Measurements from ENCODE around the gene SUGCT.

SUGCT gene

DNA sequence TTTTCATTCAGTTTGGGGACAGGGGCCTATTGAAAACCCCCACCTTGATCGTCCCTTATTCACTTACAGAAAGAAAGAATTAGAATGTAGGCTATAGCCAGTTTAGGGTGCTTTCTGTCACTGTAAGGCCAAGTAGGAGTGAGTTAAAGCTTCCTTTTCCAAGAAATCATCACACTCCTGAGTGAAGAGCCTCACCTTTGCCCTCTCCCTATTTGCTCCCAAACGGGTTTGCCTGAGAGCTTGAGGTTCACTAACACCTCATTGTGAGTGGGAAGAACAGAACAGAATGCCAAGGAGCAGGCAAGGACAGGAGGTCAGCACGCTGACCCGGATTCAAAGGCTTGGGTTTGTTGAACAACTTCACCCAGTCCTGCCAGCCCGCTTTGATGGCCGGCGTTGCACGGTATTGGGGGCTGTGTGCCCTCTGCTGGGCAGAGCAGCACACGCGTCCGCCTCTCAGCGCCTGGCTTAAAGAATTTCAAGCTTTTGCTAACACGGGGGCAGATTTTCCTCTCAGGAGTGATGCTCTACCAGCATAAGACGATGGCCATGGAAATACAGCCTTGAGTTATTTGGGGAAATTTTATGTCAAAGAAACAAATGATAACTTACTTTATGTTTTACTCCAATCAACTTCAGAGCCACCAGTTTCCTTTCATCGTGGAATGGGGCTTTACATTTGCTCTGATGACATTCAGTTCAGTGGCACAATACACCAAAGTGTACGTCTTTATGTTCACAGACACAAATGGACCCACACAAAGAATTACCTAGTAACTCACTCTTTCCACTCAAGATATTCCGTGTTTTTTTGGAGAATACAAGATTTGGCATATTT, 470.0 kb downstream of the SUGCT start:
- DNase-seq (ENCODE audit: low read depth): peak; percentile 19
- TF ChIP-seq, protein P1, sequence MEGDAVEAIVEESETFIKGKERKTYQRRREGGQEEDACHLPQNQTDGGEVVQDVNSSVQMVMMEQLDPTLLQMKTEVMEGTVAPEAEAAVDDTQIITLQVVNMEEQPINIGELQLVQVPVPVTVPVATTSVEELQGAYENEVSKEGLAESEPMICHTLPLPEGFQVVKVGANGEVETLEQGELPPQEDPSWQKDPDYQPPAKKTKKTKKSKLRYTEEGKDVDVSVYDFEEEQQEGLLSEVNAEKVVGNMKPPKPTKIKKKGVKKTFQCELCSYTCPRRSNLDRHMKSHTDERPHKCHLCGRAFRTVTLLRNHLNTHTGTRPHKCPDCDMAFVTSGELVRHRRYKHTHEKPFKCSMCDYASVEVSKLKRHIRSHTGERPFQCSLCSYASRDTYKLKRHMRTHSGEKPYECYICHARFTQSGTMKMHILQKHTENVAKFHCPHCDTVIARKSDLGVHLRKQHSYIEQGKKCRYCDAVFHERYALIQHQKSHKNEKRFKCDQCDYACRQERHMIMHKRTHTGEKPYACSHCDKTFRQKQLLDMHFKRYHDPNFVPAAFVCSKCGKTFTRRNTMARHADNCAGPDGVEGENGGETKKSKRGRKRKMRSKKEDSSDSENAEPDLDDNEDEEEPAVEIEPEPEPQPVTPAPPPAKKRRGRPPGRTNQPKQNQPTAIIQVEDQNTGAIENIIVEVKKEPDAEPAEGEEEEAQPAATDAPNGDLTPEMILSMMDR (conservative IDR thresholded peaks at IDR 0.05; ENCODE audit: low read depth, low read length): peak; percentile 89
- no peak overlapping the region for H3K4me3 ChIP-seq (ENCODE audit: low read length)

DNA sequence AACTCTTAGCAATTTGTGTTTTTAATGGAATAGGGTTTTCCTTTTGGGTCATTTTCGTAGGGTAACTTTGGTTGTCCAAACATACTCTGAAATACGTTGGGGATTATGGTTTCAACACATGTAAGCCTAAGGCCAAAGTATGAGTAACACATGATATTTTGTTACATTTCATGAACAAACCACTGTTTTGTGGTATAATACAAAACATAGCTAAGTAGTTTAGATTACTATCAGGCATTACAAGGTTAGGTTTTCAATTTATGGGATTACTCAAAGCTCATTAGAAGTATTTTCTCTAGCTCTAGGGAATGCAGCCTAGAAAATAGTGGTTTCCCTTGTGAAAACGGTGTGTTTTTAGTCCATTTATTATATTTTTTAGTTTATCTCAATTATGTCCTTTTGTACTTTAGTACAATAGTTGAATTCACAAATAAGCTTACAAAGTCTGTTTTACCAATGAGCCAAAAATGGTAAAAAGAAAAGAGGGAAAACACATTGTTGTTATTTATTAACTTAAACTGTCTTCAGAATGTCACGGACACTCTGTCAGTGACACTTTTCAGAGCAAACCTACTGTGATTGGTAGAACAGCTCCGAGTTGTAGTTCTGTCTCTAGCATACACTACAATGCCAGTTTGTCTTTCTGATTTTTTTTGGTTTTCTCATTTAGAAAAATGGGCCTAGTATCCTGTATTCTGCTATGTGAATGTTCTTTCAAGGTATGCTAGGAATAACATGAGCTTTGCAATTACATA, 473.7 kb downstream of the SUGCT start:
- no peak overlapping the region for H3K4me3 ChIP-seq (ENCODE audit: low read length)
- TF ChIP-seq, protein P1 (conservative IDR thresholded peaks at IDR 0.05; ENCODE audit: low read depth, low read length): no peak
- DNase-seq (ENCODE audit: low read depth): peak; percentile 58

DNA sequence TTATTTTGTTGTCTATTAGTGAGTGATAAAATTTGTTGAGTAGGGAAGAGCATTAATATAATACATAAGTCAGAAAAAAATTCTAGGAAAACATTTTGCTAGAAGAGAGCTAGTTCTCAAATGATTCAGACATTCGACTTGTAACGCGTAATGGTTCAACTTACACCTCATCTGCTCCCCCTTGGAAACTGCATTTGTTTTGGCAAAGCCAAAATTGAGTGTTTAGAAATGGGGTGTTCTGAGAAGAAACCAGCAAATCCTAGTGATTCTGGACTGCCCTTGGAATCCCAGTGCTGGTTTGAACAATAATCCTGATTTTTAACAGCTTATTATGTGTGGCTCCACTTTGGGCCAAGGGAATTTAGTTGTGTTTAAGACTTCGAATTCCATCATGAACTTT, 475.7 kb downstream of the SUGCT start:
- DNase-seq (ENCODE audit: low read depth): no peak
- no peak overlapping the region for H3K4me3 ChIP-seq (ENCODE audit: low read length)
- TF ChIP-seq, protein P1 (conservative IDR thresholded peaks at IDR 0.05; ENCODE audit: low read depth, low read length): no peak

DNA sequence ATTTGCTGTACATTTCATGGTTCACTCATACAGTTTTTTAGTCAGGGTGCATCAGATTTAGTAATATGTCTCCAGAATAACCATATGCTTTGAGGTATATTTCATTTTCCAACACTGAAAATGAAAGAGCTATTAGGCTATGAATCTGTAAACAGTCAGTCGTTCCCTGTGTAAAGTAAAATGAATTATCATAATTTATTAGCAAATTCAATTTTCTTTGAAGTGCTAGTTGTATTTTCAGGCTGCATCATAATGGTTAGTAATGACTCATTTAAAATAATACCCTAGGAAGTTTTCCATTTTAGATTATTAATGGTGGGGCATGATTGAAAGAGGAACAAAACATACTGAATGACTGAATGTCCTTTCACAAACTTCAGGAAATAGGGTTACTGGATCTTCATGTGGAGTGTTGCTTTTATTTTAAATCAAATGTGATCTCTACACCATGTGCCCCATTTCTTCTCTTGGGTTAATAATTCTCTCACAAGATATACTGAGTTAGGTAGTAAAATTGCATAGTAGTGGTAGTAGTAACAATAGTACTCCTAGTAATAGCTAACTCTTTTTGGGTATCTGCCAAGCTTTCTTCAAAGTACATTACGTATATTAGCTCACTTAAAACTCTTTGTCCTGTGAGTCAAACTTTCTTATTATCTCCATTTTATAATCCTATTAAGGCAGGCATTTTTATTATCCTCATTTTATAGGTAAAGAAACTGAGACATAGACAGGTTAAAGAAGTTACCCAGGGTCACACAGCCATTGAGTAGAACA, 476.5 kb downstream of the SUGCT start:
- no peak for DNase-seq (ENCODE audit: low read depth)
- no peak overlapping the region for H3K4me3 ChIP-seq (ENCODE audit: low read length)
- TF ChIP-seq, protein P1 (conservative IDR thresholded peaks at IDR 0.05; ENCODE audit: low read depth, low read length): no peak

DNA sequence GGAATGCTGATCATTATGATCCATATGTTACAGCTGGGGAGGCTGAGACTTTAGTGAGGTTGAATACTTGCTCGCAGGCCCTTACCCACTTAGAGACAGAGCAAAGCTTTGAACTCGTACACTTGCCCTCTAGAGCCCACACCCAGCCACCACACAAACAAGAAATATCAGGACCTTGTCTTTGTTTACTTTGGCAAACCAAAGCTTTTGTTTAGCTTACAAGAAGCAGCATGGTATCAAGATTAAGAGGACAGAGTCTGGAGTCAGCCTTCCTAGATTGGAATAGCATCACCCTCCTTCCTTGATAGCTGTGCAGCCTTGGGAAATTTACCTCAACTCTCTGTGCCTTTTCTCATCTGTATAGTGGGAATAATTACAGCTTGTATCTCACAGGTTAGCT, 477.5 kb downstream of the SUGCT start:
- H3K4me3 ChIP-seq (ENCODE audit: low read length): no peak overlapping the region
- TF ChIP-seq, protein P1 (conservative IDR thresholded peaks at IDR 0.05; ENCODE audit: low read depth, low read length): no peak
- DNase-seq (ENCODE audit: low read depth): no peak

DNA sequence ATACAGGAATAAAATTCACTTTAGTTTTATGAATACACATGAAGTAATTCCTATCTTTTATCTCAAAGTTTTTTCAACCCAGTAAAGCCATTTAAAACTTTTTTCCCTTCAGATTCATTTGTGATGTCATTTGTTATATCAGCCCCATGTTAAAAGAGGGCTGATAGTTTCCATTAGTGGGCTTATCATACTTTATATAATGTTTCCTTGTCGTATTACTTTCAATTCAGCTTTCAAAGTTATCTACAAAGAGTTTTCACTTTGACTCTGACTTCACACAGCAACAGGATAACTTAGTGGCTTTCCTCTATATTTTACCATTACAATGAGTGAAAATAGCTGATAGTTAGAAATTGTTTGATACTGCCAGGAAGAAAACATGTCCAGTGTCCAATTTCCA, 484.8 kb downstream of the SUGCT start:
- DNase-seq (ENCODE audit: low read depth): no peak
- H3K4me3 ChIP-seq (ENCODE audit: low read length): no peak overlapping the region
- TF ChIP-seq, protein P1 (conservative IDR thresholded peaks at IDR 0.05; ENCODE audit: low read depth, low read length): no peak

All from retinal pigment epithelial cell (primary cell).